Peyer's patch (tissue), 4 donors: ENCODE results near the gene GPLD1.

Experiments used
- POLR2A ChIP-seq, 2 donors: fragments of 450-650 bp; IDR thresholded peaks; one replicate each; pipeline ENCODE4 v1.5.1; 2017; ENCODE audit warnings: antibody characterized with exemption in 2 of 2, mild to moderate bottlenecking in 2 of 2, moderate library complexity in 2 of 2
- TF ChIP-seq, protein P1 (sequence below), 6 experiments: fragments of 450-650 bp in 4 of 6; fragments of 200-600 bp in 2 of 6; sonication (generic) in 1 of 6; IDR thresholded peaks; one replicate each; pipeline ENCODE4 v1.5.1; 2017 to 2019; ENCODE audit warnings: antibody characterized with exemption in 6 of 6, mild to moderate bottlenecking in 3 of 6, moderate library complexity in 1 of 6

GRCh38 chr6:24501914-24502313, 12.5 kb upstream of the GPLD1 start:
- TF ChIP-seq, protein P1, sequence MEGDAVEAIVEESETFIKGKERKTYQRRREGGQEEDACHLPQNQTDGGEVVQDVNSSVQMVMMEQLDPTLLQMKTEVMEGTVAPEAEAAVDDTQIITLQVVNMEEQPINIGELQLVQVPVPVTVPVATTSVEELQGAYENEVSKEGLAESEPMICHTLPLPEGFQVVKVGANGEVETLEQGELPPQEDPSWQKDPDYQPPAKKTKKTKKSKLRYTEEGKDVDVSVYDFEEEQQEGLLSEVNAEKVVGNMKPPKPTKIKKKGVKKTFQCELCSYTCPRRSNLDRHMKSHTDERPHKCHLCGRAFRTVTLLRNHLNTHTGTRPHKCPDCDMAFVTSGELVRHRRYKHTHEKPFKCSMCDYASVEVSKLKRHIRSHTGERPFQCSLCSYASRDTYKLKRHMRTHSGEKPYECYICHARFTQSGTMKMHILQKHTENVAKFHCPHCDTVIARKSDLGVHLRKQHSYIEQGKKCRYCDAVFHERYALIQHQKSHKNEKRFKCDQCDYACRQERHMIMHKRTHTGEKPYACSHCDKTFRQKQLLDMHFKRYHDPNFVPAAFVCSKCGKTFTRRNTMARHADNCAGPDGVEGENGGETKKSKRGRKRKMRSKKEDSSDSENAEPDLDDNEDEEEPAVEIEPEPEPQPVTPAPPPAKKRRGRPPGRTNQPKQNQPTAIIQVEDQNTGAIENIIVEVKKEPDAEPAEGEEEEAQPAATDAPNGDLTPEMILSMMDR (IDR thresholded peaks at IDR 0.05): no peak
- no peak for TF ChIP-seq POLR2A (IDR thresholded peaks at IDR 0.05)
